ENCODE data around the gene TSPAN10. TPM values are rescaled to one million over a fixed set of nuclear protein-coding genes. Genes with fewer than 3 reads are reported as not detected.

TSPAN10 gene
- total and polyA plus RNA-seq, 4 donors, result 0.17 to 0.84 (median 0.29) TPM

GRCh38 chr17:81631482-81631881 lies 5.5 kb upstream of the TSPAN10 start:
- no peak for DNase-seq (ENCODE audit: low spot score)
- TF ChIP-seq JUND (IDR thresholded peaks at IDR 0.05), result no peak
- TF ChIP-seq ATF3 (IDR thresholded peaks at IDR 0.05), result no peak
- TF ChIP-seq REST (IDR thresholded peaks at IDR 0.05), result no peak
- TF ChIP-seq EGR1 (IDR thresholded peaks at IDR 0.05; ENCODE audit: low read depth in 2 of 2), result no peak
- TF ChIP-seq HNF4A (conservative IDR thresholded peaks at IDR 0.05), result no peak
- TF ChIP-seq GABPA (IDR thresholded peaks at IDR 0.05 in 1 of 2, conservative IDR thresholded peaks at IDR 0.05 in 1 of 2), result no peak
- no peak for TF ChIP-seq YY1 (IDR thresholded peaks at IDR 0.05)
- no peak for TF ChIP-seq SP1 (IDR thresholded peaks at IDR 0.05)
- no peak for TF ChIP-seq FOXA1 (IDR thresholded peaks at IDR 0.05)
- TF ChIP-seq MAX (IDR thresholded peaks at IDR 0.05), result no peak
- Histone ChIP-seq H3K9me3 (ENCODE audit: control insufficient read depth in 4 of 4, low read length in 3 of 4) (no peaks in the 10 kb centered on the region), H3K27ac (ENCODE audit: low read depth in 1 of 2, low read length in 2 of 2) (no peak overlapping the region), H3K4me3 (ENCODE audit: low read depth in 1 of 3, low read length in 3 of 3) (no peak overlapping the region), H3K4me1 (ENCODE audit: control insufficient read depth in 4 of 4, insufficient read depth in 4 of 4, low read length in 3 of 4) (peaks cover 6 to 23% (median 13%) of the 10 kb centered on the region in 4 donors), H3K27me3 (ENCODE audit: control insufficient read depth in 4 of 4, insufficient read depth in 4 of 4, low read length in 3 of 4) (no peaks in the 10 kb centered on the region), H3K9ac (ENCODE audit: low read depth in 1 of 2, low read length in 2 of 2) (no peak overlapping the region), H3K36me3 (ENCODE audit: control insufficient read depth in 4 of 4, insufficient read depth in 3 of 4, low read depth in 1 of 4, low read length in 3 of 4) (peaks cover 6 to 22% (median 14%) of the 10 kb centered on the region in 4 donors)
- WGBS, result 74% methylated on average over 7 of the region's 7 CpGs

- H3K9ac ChIP-seq (ENCODE audit: low read depth in 1 of 2, low read length in 2 of 2), result peak overlapping the region in 1 of 2 donors; percentile 39
- peaks cover 6 to 31% (median 17%) of the 10 kb centered on the region in 4 donors for H3K4me1 ChIP-seq (ENCODE audit: control insufficient read depth in 4 of 4, insufficient read depth in 4 of 4, low read length in 3 of 4)
- DNase-seq (ENCODE audit: low spot score), result no peak
- H3K9me3 ChIP-seq (ENCODE audit: control insufficient read depth in 4 of 4, low read length in 3 of 4), result no peaks in the 10 kb centered on the region
- TF ChIP-seq YY1 (IDR thresholded peaks at IDR 0.05), result no peak
- TF ChIP-seq REST (IDR thresholded peaks at IDR 0.05), result no peak
- TF ChIP-seq HNF4A (conservative IDR thresholded peaks at IDR 0.05), result no peak
- no peak for TF ChIP-seq JUND (IDR thresholded peaks at IDR 0.05)
- TF ChIP-seq ZBTB33 (IDR thresholded peaks at IDR 0.05), result no peak
- TF ChIP-seq RAD21 (IDR thresholded peaks at IDR 0.05), result no peak
- no peak for TF ChIP-seq RXRA (IDR thresholded peaks at IDR 0.05)
- no peak for TF ChIP-seq GABPA (IDR thresholded peaks at IDR 0.05 in 1 of 2, conservative IDR thresholded peaks at IDR 0.05 in 1 of 2)
- TF ChIP-seq TAF1 (conservative IDR thresholded peaks at IDR 0.05), result no peak
- TF ChIP-seq NR2F2 (IDR thresholded peaks at IDR 0.05), result no peak
- TF ChIP-seq EGR1 (IDR thresholded peaks at IDR 0.05; ENCODE audit: low read depth in 2 of 2), result no peak
- no peak for TF ChIP-seq CTCF (IDR thresholded peaks at IDR 0.05; ENCODE audit: low read depth, low read length, missing input control)
- no peak for TF ChIP-seq HNF4G (IDR thresholded peaks at IDR 0.05)
- no peak for TF ChIP-seq SP1 (IDR thresholded peaks at IDR 0.05)
- TF ChIP-seq MAX (IDR thresholded peaks at IDR 0.05), result no peak
- no peak for TF ChIP-seq ATF3 (IDR thresholded peaks at IDR 0.05)
- no peak for TF ChIP-seq FOXA2 (IDR thresholded peaks at IDR 0.05)
- TF ChIP-seq FOXA1 (IDR thresholded peaks at IDR 0.05), result no peak
- H3K4me3 ChIP-seq (ENCODE audit: low read depth in 1 of 3, low read length in 3 of 3), result peak overlapping the region in 2 of 3 donors; percentile 74 to 90
- no peaks in the 10 kb centered on the region for H3K27me3 ChIP-seq (ENCODE audit: control insufficient read depth in 4 of 4, insufficient read depth in 4 of 4, low read length in 3 of 4)
- WGBS, result 67% methylated on average over 5 of the region's 5 CpGs
- no peaks in the 10 kb centered on the region for H3K36me3 ChIP-seq (ENCODE audit: control insufficient read depth in 4 of 4, insufficient read depth in 3 of 4, low read depth in 1 of 4, low read length in 3 of 4)
- peak overlapping the region in 1 of 2 donors; percentile 64 for H3K27ac ChIP-seq (ENCODE audit: low read depth in 1 of 2, low read length in 2 of 2)
Measured at GRCh38 chr17:81635431-81635830, 1.6 kb upstream of the TSPAN10 start.

Measured in liver (tissue), 9 donors.